Ishikawa (cell line): ENCODE measurements around the gene MTRFR.

Experiments
- CEBPB ChIP-seq: IDR thresholded peaks from 2 replicates; pipeline ENCODE4 v1.6.1; 2012
- EGR1 ChIP-seq: IDR thresholded peaks from 2 replicates; pipeline ENCODE4 v1.6.1; 2012
- EP300 ChIP-seq: IDR thresholded peaks from 2 replicates; pipeline ENCODE4 v1.6.1; 2012; ENCODE audit warnings: borderline replicate concordance
- MAX ChIP-seq: IDR thresholded peaks from 2 replicates; pipeline ENCODE4 v1.6.1; 2012
- NFIC ChIP-seq: IDR thresholded peaks from 2 replicates; pipeline ENCODE4 v1.6.1; 2012
- RAD21 ChIP-seq: IDR thresholded peaks from 2 replicates; pipeline ENCODE4 v1.6.1; 2012; ENCODE audit warnings: low read depth
- REST ChIP-seq: IDR thresholded peaks from 2 replicates; pipeline ENCODE4 v1.6.1; 2012; ENCODE audit warnings: low read depth, mild to moderate bottlenecking
- TAF1 ChIP-seq: IDR thresholded peaks from 2 replicates; pipeline ENCODE4 v1.6.1; 2012; ENCODE audit warnings: low read depth, mild to moderate bottlenecking
- TCF12 ChIP-seq: IDR thresholded peaks from 2 replicates; pipeline ENCODE4 v1.6.1; 2012; ENCODE audit warnings: low read depth
- TEAD4 ChIP-seq: IDR thresholded peaks from 2 replicates; pipeline ENCODE4 v1.6.1; 2012
- YY1 ChIP-seq: IDR thresholded peaks from 2 replicates; pipeline ENCODE4 v1.6.1; 2012; ENCODE audit warnings: low read depth

GRCh38 chr12:123268850-123269249, 35.6 kb downstream of the MTRFR start:
- no peak for TF ChIP-seq REST
- TF ChIP-seq TEAD4, result no peak
- TF ChIP-seq EP300, result no peak
- TF ChIP-seq RAD21, result no peak
- no peak for TF ChIP-seq MAX
- TF ChIP-seq TAF1, result no peak
- TF ChIP-seq YY1, result no peak
- TF ChIP-seq CEBPB, result no peak
- no peak for TF ChIP-seq NFIC
- no peak for TF ChIP-seq TCF12
- TF ChIP-seq EGR1, result no peak
